GM12801 (cell line): ENCODE measurements around the gene DNM3.

Experiments used
- CTCF ChIP-seq: IDR thresholded peaks from one replicate; pipeline ENCODE4 v1.5.1; 2011; ENCODE audit warnings: control low read depth; ENCODE audit not compliant: insufficient read length; ENCODE audit errors: extremely low read depth

Gene DNM3

GRCh38 chr1:172460177-172460576 is 618.9 kb downstream of the DNM3 start:
- TF ChIP-seq CTCF: no peak

- no peak for TF ChIP-seq CTCF
Measured at GRCh38 chr1:172460887-172461315, 619.6 kb downstream of the DNM3 start.
